OCI-M2 (cell line): ENCODE results near the gene HMCN1.
A peak's percentile ranks its signal among the peaks of the same experiment; 100 is the strongest.

Experiments
- DNase-seq: peaks from one replicate; lab custom pipeline; 2025; ENCODE audit not compliant: unreplicated experiment; lab: John Stamatoyannopoulos, UW

The HMCN1 gene

DNA sequence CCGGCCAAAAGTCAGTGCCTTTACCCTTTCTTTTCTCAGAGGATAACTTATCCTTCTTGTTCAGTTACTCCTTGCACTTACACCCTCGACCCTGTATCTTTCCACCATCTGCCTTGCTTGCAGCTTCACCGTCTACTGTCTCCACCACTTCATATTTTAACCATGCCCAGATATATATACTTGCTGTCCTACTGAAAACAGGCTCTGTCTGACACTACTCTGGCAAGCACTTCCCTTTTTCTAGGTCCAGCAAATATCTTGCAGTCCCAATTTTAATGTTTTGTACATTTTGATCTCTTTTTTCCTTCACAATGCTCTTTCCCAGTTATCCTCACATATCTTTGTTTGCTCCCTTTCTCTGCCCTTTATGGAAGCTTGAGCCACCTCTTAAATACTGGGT, 332.2 kb downstream of the HMCN1 start:
- no peak for DNase-seq

DNA sequence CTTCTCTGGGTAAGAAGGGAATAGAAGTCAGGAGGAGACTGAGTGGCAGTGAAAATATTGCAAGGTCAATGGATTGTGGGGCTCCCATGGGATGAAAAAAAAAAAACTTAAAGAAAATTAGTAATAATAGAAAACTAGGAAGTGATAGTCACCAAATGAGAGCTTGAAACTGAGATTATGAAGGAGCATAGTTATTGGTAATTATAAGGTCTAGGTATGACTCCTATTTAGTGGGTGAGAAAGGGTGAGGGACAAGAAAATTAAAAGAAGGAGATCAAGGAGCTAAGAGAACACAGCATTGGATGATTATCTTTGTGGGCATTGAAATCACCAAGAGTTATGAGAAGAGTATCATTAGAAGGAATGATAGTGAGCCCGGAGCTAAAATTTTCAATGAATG, 339.5 kb downstream of the HMCN1 start:
- DNase-seq, result no peak

GRCh38 chr1:186076006-186076405, 341.8 kb downstream of the HMCN1 start:
- DNase-seq, result no peak

DNA sequence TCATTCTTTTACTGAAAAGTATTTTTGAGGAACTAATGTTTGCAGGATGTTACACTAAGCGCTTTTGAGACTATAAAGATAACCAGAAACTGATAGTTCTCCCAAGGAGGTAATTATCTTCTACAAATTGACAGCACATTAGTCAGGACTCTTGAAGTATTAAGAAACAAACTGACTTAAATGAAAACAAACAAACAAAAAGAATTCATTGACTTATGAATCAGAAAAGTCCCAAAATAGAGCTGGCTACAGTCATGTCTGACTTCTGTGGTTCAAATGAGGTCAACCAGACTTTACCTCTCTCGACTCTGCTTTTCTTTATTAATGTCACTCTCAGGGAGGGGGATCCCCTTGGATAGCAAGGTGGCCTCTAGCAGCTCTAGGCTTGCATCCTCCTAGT, 344.1 kb downstream of the HMCN1 start:
- DNase-seq, result no peak

GRCh38 chr1:186079084-186079684, 345.0 kb downstream of the HMCN1 start:
- DNase-seq, result no peak

DNA sequence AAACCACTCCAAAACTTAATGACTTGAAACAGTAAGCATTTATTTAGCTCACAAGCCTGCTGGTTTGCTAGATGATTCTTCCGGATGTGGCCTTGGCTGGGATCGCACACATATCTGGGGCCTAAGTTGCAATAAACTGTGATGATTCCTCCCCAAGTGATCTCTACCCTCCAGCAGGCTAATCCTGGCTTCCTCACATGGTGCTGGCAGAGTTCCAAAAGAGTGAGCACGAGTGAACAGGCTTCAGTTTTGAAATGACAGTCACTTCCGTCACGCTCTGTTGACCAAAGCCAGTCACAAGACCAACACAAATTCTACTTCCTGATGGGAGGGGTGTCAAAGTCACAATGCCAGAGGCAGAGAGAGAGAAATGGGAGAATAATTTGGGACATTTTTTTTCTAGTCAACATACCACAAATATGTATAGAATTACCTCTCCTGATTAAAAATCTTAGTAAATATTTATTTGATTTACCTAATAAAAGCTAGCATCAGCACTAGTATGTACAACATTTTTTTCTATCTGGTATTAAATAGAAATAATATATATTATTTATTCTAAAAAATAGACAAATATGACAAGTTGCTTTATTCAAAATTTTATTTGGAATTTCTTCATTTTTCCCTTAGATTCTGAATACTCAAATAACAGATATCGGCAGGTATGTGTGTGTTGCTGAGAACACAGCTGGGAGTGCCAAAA, 348.2 kb downstream of the HMCN1 start:
- peak; percentile 91 for DNase-seq

DNA sequence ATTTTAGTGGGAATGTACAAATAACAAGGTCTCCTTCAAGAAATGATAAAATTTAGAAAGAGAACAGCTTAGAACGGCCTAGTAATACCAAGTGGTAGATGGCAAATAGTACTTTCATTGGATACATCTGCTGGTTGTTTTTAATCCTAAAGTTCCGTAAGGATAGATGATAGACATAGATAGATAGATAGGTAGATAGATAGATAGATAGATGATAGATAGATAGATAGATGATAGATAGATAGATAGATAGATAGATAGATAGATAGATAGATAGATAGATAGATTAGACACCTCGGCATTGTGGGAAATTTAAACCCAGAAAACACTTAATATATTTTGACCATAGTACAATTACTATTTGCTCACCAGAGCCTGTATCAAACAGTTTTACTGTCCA, 352.4 kb downstream of the HMCN1 start:
- no peak for DNase-seq

DNA sequence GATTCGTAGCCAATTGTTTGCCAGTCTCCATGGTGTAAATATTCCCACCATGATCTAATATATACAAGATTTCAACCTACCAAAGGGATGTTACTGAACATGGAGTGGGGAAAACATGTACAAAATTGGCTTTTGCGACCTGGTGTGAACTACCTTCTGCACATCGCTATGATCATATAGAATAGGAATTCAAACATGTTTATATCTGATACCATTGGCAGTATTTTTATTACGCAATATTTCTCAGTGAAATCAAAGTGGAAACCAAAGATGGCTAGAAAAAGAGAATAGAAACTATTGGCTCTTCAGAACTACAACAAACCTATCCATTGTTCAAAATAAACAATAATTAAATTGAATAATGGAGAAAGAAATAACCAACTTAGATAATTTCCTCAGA, 355.7 kb downstream of the HMCN1 start:
- DNase-seq, result no peak

DNA sequence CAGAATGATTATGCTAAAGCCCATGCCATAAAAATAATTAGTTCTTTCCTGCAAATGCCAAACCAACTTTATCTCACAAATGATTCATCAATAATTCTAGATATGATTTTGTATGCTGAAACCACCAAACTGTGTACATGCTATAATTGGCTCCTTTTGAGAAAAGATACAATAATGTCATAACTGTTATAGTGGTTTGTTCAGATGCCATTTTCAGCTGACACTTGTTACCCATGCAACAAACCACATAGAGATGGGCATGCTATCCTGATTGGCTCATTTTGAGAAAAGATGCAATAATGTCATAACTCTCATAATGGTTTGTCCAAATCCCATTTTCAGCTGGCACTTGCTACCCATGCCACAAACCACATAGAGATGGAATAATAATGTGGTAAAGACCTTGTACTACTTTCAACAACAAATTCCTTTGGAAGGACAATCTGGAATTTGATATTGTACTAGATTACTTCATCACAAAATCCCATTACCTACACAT, 357.1 kb downstream of the HMCN1 start:
- DNase-seq, result no peak

DNA sequence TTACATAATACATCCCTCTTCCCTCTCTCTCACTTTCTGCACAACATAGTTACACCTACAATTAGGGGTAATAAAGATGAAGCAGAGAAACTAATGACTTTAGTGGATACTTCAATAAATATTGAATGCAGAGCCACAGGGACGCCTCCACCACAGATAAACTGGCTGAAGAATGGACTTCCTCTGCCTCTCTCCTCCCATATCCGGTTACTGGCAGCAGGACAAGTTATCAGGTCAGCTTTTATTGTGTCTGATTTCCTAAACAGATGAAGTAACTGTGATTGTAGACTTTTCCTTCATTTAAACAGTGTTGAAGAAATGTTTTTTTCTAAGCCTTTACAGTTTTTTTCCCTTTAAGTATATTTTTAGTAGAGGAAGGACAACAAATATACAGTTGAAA, 359.2 kb downstream of the HMCN1 start:
- no peak for DNase-seq

GRCh38 chr1:186094172-186094571, 360.0 kb downstream of the HMCN1 start:
- no peak for DNase-seq

DNA sequence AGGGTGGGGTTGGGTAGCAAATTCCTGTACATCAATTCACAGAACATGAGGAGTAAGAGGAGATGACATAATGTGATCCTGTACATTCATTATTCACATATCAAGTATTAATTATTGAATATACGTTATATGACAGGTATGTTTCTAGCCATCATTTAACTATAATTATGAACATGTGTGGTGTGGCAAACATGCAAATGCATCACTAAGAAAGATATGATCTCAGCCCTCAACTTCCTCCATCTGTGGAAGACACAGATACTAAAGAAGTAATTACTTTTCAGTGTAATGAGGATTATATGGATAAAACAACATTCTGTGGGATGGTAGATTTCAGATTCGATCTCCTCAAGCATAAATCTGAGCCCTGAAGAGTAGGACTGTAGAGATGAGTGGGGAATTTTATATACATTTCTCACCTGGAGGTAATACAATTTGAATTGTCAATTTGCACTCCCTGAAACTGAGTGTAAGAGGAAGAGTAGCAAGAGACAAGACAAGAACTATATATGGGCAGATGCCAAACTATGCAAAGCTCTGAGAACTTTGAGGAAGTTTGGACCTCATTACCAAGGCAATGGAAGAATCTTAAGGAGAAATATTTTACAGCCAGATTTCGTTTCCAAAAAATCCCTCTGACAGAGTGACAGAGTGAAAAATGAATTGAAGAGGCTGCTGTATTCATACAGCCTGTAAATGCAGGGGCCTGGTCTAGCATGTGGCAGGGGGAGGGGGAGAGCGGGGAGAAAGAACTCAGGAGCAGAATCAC, 365.3 kb downstream of the HMCN1 start:
- no peak for DNase-seq

DNA sequence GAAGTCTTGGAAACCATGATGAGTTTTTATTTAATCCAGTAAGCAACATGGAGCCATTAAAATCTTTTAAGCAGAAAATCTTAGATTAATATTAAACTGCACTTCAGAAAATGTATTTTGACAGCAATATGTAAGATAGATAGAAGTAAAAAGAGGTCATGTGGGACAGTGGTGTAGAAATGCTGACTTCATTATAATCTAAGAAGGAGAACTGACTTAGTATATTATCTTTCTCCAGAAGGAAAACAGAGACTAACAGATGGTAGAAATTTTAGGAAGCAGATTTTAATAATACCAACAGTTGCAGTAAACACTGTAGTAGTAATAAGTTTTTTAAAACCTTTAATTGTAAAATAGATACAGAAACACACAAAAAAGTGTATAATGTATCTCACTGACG, 367.9 kb downstream of the HMCN1 start:
- no peak for DNase-seq

GRCh38 chr1:186102547-186103148, 368.5 kb downstream of the HMCN1 start:
- DNase-seq, result no peak

GRCh38 chr1:186104459-186104858, 370.3 kb downstream of the HMCN1 start:
- no peak for DNase-seq

DNA sequence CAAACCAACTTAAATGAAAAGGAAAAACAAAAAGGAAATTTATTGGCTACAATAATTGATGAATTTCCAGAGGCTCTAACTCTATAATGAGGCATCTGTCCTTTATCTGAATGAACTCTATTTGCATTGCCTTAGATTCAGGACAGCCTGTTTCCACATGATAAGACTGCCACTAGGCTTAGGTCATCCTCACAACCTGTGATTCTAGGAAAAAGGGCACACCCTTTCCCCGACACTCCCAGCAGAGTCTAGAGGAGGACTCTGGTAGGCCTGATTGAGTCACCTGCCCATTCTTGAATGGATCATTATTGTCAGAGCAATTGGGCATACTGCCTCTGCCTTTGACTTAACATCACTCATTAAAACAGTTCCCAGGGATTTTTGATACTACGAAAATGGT, 378.1 kb downstream of the HMCN1 start:
- DNase-seq, result no peak

- no peak for DNase-seq
Observed at GRCh38 chr1:186113461-186113860, 379.3 kb downstream of the HMCN1 start.

GRCh38 chr1:186118724-186119123, 384.5 kb downstream of the HMCN1 start:
- no peak for DNase-seq

DNA sequence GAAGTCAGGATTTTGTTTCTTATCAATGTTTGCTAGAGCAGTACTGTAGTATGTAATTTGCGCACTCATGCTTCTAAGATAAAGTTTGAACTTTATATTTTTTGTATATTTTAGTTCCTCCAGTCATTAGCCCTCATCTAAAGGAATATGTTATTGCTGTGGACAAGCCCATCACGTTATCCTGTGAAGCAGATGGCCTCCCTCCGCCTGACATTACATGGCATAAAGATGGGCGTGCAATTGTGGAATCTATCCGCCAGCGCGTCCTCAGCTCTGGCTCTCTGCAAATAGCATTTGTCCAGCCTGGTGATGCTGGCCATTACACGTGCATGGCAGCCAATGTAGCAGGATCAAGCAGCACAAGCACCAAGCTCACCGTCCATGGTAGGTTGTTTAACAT, 388.6 kb downstream of the HMCN1 start:
- DNase-seq, result no peak

DNA sequence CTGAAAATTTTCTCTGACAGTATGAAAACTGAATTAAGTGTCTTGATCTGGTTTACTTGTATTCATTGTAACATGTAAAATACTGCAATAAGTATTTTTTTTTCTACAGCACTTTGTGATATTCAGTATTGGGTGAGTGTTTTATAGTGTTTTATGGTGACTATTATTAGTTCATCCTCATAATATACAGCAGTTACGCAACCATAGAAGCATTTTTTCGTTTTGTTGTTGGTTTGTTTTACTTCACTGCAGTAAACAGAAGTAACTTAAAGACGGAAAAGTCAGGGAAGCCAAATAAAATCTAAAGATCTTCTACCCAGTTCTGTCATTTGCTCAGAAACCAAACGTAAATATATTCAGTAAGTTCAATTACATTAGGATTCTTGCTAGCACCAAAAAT, 390.8 kb downstream of the HMCN1 start:
- DNase-seq, result no peak

- no peak for DNase-seq
Observed at GRCh38 chr1:186125511-186125910, 391.3 kb downstream of the HMCN1 start.

- no peak for DNase-seq
Observed at GRCh38 chr1:186129758-186130157, 395.6 kb downstream of the HMCN1 start.
